Fibroblast of pulmonary artery (primary cell): ENCODE measurements around the gene LGR4.

Experiments
- DNase-seq: peaks from one replicate; pipeline ENCODE4 v3.0.0-alpha.2; 2010; ENCODE audit warnings: low read depth
- H3K4me3 ChIP-seq: replicated peaks from 2 replicates; pipeline ENCODE4 v1.5.1; 2011; ENCODE audit warnings: low read depth, mild to moderate bottlenecking, control low read depth, low read length, moderate library complexity
- CTCF ChIP-seq: IDR thresholded peaks from 2 replicates; pipeline ENCODE4 v1.5.1; 2011; ENCODE audit warnings: mild to moderate bottlenecking, control low read depth, low read length, inconsistent platforms; ENCODE audit errors: missing control alignments

LGR4 gene

GRCh38 chr11:27427183-27427980, 45.2 kb downstream of the LGR4 start:
- peak overlapping the region; percentile 8 for H3K4me3 ChIP-seq
- DNase-seq = peak; percentile 77
- TF ChIP-seq CTCF = no peak

GRCh38 chr11:27425814-27426213, 46.8 kb downstream of the LGR4 start:
- no peak for DNase-seq
- no peak for TF ChIP-seq CTCF
- H3K4me3 ChIP-seq = no peak overlapping the region

GRCh38 chr11:27423125-27423524, 49.5 kb downstream of the LGR4 start:
- H3K4me3 ChIP-seq = no peak overlapping the region
- no peak for TF ChIP-seq CTCF
- peak; percentile 98 for DNase-seq

- no peak for TF ChIP-seq CTCF
- no peak for DNase-seq
- no peak overlapping the region for H3K4me3 ChIP-seq
These were observed 50.6 kb downstream of the LGR4 start for GRCh38 chr11:27421819-27422494.

- no peak overlapping the region for H3K4me3 ChIP-seq
- no peak for DNase-seq
- TF ChIP-seq CTCF = no peak
These were observed 51.6 kb downstream of the LGR4 start for GRCh38 chr11:27420722-27421572.

- no peak overlapping the region for H3K4me3 ChIP-seq
- no peak for TF ChIP-seq CTCF
- DNase-seq = no peak
These were observed 52.4 kb downstream of the LGR4 start for GRCh38 chr11:27420217-27420616.
